Stimulated activated CD4-positive, alpha-beta T cell treated with anti-CD3 and anti-CD28 coated beads, TNF-alpha, amount 100 ng/mL, for 4 hours (primary cell): ENCODE data around the gene DHRS3.

Experiments
- DNase-seq, 3 experiments: peaks; one replicate each; pipeline ENCODE4 v3.0.0-alpha.2; 2020; ENCODE audit warnings: low read depth in 3 of 3

DHRS3 gene

GRCh38 chr1:12599657-12600056, 18.4 kb downstream of the DHRS3 start:
- no peak for DNase-seq

DNA sequence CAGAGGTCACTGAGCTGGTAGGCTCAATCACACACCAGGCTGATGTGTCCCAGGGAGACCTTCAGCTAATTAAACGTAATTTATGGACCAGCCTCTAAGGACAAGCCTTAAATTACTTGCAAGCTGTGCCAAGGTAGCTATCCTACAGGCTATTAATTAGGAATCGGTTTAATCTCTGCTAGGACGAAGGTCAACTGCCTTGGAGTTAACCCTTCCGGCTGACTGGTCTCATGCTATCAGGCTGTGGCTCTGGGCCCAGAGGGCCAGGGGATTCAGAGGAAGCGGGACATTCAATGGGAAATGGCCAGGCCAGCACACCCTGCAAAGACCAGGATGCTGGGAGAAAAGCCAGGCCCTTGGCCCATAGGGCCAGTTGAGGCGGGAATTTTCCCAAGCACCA, 19.0 kb downstream of the DHRS3 start:
- no peak for DNase-seq

DNA sequence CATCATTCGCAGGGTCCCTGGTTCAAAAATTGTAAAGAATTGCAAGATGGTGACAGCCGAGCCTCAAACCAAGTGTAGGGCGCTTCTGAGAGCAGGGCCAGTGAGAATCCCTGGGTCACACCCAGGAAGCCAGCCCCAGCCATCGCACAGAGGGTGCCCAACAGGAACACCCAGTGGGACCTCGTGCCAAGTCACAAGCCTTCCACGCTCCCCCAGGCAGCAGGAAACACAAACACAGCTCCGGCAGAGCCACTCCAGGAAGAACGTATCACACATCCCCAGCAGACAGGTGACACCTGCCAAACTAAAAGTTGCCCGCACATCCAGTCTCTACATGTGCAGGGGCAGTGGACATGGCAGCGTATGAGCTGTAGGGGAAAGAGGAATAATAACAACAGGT, 20.2 kb downstream of the DHRS3 start:
- no peak for DNase-seq

- DNase-seq = no peak
Observed at GRCh38 chr1:12596007-12596821, 21.8 kb downstream of the DHRS3 start.

- DNase-seq = no peak
Observed at GRCh38 chr1:12595757-12596006, 22.3 kb downstream of the DHRS3 start.

DNA sequence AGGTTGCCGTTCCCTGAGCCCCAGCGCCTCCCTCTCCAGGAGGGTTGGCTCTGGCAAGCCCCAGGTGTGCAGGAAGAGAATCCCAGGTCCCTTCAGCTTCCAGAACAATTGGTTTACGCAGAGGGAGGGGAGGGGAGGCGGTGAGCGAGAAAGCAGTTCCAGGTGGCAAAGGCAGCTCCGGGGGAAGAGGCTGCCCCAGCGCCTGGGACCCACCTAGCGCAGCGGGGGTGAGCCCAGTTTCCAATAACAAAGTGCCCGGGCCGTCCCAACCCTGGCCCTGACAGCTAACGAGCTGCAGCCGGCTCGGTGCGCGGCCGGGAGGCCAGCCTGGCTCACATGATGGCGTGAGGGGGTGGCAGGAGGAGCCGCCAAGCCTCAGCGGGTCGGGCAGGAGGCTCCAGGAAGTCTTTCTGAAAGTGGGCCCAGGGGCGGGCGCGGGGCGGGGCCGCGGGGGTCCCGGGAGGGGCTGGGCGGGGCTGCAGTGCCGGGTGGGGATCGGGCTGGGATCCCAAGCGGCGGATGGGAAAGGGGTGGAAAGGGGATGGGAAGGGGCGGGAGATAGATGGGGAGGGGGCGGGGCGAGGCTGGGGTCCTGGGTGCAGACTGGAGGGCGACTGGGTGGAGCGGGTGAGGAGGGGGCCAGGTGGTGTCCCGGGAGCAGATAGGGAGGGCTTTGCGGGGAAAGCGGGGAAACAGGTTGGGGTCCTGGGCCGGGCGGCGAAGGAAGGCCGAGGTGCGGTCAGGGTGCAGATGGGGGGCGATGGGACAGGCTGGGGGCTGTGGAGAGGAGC, 22.8 kb downstream of the DHRS3 start:
- DNase-seq = no peak

DNA sequence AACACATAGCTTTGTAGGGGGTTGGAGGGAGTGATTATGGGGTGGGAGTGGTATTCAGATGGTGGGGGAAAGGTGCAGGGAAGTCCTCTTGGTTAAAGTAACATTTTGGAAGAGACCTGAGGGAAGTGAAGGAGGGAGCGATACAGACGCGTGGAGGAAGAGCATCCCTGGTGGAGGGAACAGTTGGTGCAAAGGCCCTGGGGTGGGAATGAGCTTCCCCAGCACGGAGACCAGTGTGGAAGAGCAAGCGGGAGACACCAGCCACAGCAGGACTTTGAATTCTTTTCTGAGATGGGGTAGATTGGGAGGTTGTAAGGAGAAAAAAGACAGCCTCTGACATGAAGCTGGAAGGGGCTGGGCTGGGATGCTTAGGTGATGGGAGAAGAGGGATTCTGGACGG, 23.5 kb downstream of the DHRS3 start:
- DNase-seq = no peak

GRCh38 chr1:12593621-12594066, 24.4 kb downstream of the DHRS3 start:
- no peak for DNase-seq

DNA sequence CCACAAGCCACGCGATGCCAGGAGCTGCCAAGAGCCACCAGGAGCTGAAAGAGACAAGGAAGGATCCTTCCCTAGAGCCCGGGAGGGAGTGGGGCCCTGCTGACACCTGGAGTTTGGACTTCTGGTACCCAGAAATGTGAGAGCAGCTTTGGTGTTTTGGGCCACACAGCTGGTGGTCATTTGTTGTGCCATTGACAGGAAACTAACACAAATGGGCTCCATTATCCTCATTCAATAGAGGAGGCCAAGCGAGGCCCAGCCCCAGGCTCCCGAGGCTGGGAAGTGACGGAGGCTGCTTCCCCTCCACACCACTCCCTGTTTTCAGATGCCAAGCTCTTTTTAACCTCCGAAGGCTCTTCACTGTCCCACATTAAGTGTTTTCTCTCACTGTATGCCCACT, 25.5 kb downstream of the DHRS3 start:
- DNase-seq = no peak

DNA sequence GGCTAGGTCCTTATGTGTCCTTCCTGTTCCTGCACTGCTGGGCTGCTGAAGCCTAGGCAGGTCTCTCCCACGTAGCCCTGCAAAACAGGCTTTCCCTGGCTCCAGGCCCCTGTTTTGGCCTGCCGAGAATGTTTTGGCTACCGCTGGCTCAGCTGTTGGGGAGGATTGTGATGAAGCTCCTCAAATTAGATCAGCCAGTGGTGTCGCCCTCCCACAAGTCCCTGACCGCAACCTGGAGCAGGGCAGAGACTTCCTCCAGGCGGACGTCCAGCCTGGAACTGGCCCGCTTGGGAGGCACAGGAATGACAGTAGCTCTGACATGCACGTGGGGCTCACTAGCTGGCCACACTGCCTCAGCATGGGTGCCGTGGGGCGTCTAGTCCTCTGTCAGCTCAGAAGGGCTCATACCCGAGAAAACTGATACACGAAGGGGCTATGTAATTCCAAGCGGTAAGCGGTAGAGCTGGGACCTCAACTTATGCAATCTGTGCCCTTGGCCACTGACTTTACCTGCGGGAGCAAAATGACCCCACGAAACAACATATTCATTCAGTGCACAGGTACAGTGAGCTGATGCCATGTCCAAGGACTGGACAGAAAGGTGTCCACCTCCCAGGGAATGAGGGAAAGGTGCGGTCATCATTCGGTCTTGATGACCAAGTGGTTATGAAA, 26.6 kb downstream of the DHRS3 start:
- no peak for DNase-seq

- DNase-seq = no peak
Observed at GRCh38 chr1:12588695-12589094, 29.3 kb downstream of the DHRS3 start.

- no peak for DNase-seq
Observed at GRCh38 chr1:12587981-12588640, 29.9 kb downstream of the DHRS3 start.

DNA sequence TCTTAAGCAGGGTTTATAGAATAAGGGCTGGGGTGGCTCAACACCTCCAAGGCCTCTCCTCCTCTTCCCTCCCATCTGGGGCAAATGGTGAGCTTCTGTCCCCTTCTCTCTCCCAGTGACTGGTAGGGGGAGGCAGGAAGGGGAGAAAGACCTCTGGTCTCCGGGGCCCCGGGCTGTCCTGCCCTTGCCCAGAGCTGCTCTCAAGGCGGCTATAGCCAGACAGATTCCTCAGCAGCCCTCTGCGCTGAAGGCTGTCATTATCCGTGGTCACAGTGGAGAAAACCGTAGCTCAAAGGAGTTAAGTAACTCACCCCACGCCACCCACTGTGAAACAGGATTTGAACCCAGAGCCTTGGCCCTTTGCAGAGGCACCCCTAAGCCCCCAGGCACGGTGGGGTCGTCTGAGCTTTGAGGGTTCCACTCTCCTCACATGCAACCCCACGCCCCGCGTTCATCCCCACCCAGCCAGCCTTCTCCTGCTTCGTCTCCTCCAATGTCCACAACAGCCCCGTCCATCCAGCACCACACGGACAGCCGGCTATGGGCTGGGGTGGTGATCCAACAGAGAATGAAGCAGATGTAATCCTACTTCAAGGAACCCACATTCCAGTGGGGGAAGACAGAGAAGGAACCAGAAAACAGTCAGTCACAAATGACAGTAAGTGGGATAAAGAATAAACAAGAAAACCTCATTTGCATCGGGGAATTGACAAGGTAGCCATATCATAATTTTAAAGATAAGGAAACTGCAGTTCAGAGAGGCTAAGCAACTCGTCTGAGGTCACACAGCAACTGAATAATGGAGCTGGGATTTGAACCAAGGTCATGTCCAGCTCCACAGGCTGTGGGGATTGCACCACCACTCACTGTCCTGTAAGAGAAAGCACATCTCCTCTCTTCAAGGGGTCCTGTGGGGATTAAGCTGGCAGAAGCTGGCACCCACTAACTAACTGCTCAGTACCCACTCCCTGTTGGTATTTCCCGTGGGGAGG, 31.8 kb downstream of the DHRS3 start:
- DNase-seq = no peak

DNA sequence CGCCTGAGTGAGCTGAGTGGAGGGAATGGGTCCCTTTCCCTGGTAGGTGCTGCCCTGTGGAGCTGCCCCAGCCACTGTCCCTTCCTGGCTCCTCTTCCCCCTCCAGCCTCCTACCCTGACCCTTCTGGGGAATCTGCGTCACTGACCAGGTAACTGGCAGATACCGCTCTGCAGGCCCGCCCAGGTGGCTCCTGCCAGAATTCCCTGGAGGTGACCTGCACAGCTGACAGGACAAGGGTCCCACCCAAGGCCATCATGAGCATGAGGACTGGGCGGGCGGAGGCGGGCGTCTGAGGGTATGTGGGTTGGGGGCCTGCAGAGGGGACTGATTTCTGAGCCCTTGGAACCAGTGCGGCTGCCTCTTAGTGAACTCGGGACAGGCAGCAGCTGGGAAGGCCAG, 32.5 kb downstream of the DHRS3 start:
- DNase-seq = no peak

DNA sequence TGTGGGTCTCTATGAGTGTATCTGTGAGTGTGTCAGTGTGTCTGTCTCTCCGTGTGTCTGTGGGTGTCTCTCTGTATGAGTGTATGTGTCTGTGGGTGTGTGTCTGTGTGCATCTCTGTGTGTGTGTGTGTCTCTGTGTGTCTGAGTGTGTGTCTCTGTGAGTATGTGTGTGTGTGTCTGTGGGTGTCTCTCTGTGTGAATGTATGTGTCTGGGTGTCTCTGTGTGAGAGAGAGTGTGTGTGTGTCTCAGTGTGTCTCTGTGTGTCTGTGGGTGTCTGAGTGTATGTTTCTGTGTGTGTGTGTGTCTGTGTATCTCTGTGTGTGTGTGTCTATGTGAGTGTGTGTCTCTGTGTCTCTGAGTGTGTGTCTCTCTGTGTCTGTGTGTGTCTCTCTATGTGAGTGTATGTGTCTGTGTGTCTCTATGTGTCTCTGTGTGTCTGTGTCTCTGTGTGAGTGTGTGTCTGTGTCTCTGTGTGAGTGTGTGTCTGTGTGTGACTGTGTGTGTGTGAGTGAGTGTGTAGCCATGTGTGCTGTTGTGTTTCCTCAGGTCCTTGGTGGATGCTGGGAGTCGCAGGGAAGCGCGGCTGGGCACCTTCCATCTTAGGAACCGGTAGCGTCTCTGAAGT, 33.0 kb downstream of the DHRS3 start:
- no peak for DNase-seq

DNA sequence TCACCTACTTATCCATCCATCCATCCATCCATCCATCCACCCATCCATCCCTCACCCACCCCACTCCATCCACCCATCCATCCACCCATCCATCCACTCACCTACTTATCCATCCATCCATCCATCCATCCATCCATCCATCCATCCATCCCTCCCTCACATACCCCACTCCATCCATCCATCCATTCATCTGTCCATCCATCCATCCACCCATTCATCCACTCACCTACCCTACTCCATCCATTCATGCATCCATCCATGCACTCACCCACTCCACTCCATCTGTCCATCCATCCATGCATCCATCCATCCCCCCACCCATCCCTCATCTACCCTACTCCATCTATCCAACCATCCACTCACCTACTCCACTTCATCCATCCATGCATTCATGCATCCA, 34.5 kb downstream of the DHRS3 start:
- DNase-seq = no peak

- DNase-seq = no peak
Observed at GRCh38 chr1:12582649-12583048, 35.4 kb downstream of the DHRS3 start.

DNA sequence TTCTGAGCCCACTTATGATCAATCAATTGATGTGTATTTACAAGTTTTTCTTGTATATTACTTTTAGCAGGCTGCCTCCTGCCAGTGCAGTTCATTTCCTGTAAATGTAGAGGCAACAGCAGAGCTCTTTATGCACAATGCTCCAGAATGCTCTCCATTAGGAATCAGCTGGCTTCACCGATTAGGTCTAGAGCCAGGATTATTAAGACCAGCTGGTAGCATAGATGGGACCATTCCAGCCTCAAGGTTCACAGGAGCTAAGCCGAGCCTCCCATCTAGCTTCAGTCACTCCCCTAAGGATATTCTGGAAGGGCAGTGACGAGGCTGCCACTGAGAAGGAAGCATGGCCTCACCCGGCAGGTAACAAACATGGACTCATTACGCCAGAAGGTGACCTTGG, 36.8 kb downstream of the DHRS3 start:
- no peak for DNase-seq

- DNase-seq = no peak
Observed at GRCh38 chr1:12580054-12580887, 37.7 kb downstream of the DHRS3 start.
